ENCODE results near the gene MEMO1. TPM values are rescaled to one million over a fixed set of nuclear protein-coding genes. Genes with fewer than 3 reads are reported as not detected.
"Not testable (repeated sequence)": the region's sequence is repeated elsewhere in the genome, so short reads cannot be mapped to it uniquely, and the experiment has no call there.

The MEMO1 gene
- total and polyA plus RNA-seq, 2 of the 4 experiments (the other 2 are of a cell fraction): 23.7 to 49.7 TPM

- TF ChIP-seq RFX5 (IDR thresholded peaks at IDR 0.05; ENCODE audit: low read depth, low read length) (no peak), CTCF (conservative IDR thresholded peaks at IDR 0.05; ENCODE audit: low read depth, low read length) (no peak), BHLHE40 (IDR thresholded peaks at IDR 0.05; ENCODE audit: low read depth, low read length) (no peak), MXI1 (IDR thresholded peaks at IDR 0.05; ENCODE audit: borderline replicate concordance, low read depth, low read length) (no peak)
- BruUV-seq (replicated peaks): no TSS peak
- POLR2A ChIA-PET (ENCODE audit: unreplicated experiment): interaction anchor here (0.5 kb wide), 1 partner anchor 141 kb away, joined by 7 read pairs; no protein-coding TSS in a partner anchor
These were observed 108.9 kb downstream of the MEMO1 start for GRCh38 chr2:31901900-31902299.

DNA sequence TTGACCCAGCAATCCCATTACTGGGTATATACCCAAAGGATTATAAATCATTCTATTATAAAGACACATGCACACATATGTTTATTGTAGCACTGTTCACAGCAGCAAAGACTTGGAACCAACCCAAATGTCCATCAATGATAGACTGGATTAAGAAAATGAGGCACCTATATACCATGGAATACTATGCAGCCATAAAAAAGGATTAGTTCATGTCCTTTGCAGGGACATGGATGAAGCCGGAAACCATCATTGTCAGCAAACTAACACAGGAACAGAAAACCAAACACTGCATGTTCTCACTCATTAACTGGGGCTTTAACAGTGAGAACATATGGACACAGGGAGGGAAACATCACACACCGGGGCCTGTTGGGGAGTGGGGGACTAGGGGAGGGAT, 110.7 kb downstream of the MEMO1 start:
- H3K79me1 ChIP-seq (ENCODE audit: low read depth in 1 of 2, low read length in 2 of 2); CTCF ChIA-PET; H4K91ac ChIP-seq (ENCODE audit: insufficient read depth, low read depth, low read length); ATAC-seq (ENCODE audit: low read depth); H2BK5ac ChIP-seq (ENCODE audit: low read depth, low read length, poor library complexity, severe bottlenecking); POLR2A ChIA-PET (ENCODE audit: unreplicated experiment); H2AK5ac ChIP-seq (ENCODE audit: low read depth, low read length); H3K36me3 ChIP-seq (ENCODE audit: control insufficient read depth, insufficient read depth, low read length); H2BK120ac ChIP-seq (ENCODE audit: low read depth, low read length); H3K27me3 ChIP-seq (ENCODE audit: control insufficient read depth, insufficient read depth, low read length); H3K56ac ChIP-seq (ENCODE audit: extremely low read depth, insufficient read depth, low read length); H4K20me1 ChIP-seq (ENCODE audit: insufficient read depth, low read length); H3K4me3 ChIP-seq (ENCODE audit: insufficient read depth, low read depth, low read length); H3K23ac ChIP-seq (ENCODE audit: low read depth, low read length); H3K4me1 ChIP-seq (ENCODE audit: control insufficient read depth, insufficient read depth, low read length); in situ Hi-C loops (cut with MboI; ENCODE audit: low sequenced_read_pairs); H3K9ac ChIP-seq (ENCODE audit: low read depth, low read length); intact Hi-C loops (cut with micrococcal nuclease); H3K18ac ChIP-seq (ENCODE audit: low read depth, low read length); H2BK20ac ChIP-seq (ENCODE audit: low read depth, low read length); H4K5ac ChIP-seq (ENCODE audit: low read depth, low read length); BruUV-seq (replicated peaks); H3K9me1 ChIP-seq (ENCODE audit: insufficient read depth, low read length); H4K8ac ChIP-seq (ENCODE audit: low read depth in 2 of 2, low read length in 2 of 2); H3K14ac ChIP-seq (replicated peaks; ENCODE audit: low read depth, low read length); H3K4ac ChIP-seq (ENCODE audit: low read depth, low read length); H2AK9ac ChIP-seq (replicated peaks; ENCODE audit: low read depth, low read length, poor library complexity); dilution Hi-C loops (cut with HindIII; ENCODE audit: low sequenced_read_pairs, unreplicated experiment); DNase-seq; H3K9me3 ChIP-seq (ENCODE audit: control insufficient read depth, insufficient read depth, low read length); H2BK15ac ChIP-seq (ENCODE audit: low read depth, low read length); H3K4me2 ChIP-seq (ENCODE audit: low read depth, low read length); H3K27ac ChIP-seq (ENCODE audit: insufficient read depth, low read length); H2AFZ ChIP-seq (replicated peaks; ENCODE audit: low read length, poor library complexity): not testable (repeated sequence)
- no CpG with 5 or more reads among the region's 2 CpGs for whole genome bisulfite sequencing, 2 experiments (ENCODE audit: extremely low coverage in 2 of 2, insufficient read length in 1 of 2)

More at GRCh38 chr2:31901900-31902299, 108.9 kb downstream of the MEMO1 start:
- Histone ChIP-seq H2BK120ac (ENCODE audit: low read depth, low read length) (no peak overlapping the region), H3K9ac (ENCODE audit: low read depth, low read length) (no peak overlapping the region), H3K18ac (ENCODE audit: low read depth, low read length) (no peak overlapping the region), H4K20me1 (ENCODE audit: insufficient read depth, low read length) (no peaks in the 10 kb centered on the region; the same call in 1 of the 2 replicates), H3K79me1 (ENCODE audit: low read depth in 1 of 2, low read length in 2 of 2) (peaks cover 2 to 3% of the 10 kb centered on the region in 2 experiments; a peak in 2 of 4 replicates), H3K56ac (ENCODE audit: extremely low read depth, insufficient read depth, low read length) (no peak overlapping the region), H3K9me1 (ENCODE audit: insufficient read depth, low read length) (no peaks in the 10 kb centered on the region), H2BK20ac (ENCODE audit: low read depth, low read length) (no peak overlapping the region), H3K4ac (ENCODE audit: low read depth, low read length) (no peak overlapping the region), H4K8ac (ENCODE audit: low read depth in 2 of 2, low read length in 2 of 2) (no peak overlapping the region), H3K4me3 (ENCODE audit: insufficient read depth, low read depth, low read length) (no peak overlapping the region), H4K91ac (ENCODE audit: insufficient read depth, low read depth, low read length) (no peak overlapping the region), H2AK5ac (ENCODE audit: low read depth, low read length) (no peak overlapping the region), H3K23ac (ENCODE audit: low read depth, low read length) (no peak overlapping the region), H2BK5ac (ENCODE audit: low read depth, low read length, poor library complexity, severe bottlenecking) (no peak overlapping the region), H3K36me3 (ENCODE audit: control insufficient read depth, insufficient read depth, low read length) (peaks cover 8% of the 10 kb centered on the region; the same call in 1 of the 2 replicates), H2BK15ac (ENCODE audit: low read depth, low read length) (no peak overlapping the region), H2AK9ac (replicated peaks; ENCODE audit: low read depth, low read length, poor library complexity) (no peak overlapping the region), H3K27ac (ENCODE audit: insufficient read depth, low read length) (no peak overlapping the region), H3K9me3 (ENCODE audit: control insufficient read depth, insufficient read depth, low read length) (no peaks in the 10 kb centered on the region; the same call in 1 of the 2 replicates), H3K27me3 (ENCODE audit: control insufficient read depth, insufficient read depth, low read length) (no peaks in the 10 kb centered on the region), H3K14ac (replicated peaks; ENCODE audit: low read depth, low read length) (no peak overlapping the region), H3K4me1 (ENCODE audit: control insufficient read depth, insufficient read depth, low read length) (no peaks in the 10 kb centered on the region; the same call in 1 of the 2 replicates), H4K5ac (ENCODE audit: low read depth, low read length) (no peak overlapping the region), H2AFZ (replicated peaks; ENCODE audit: low read length, poor library complexity) (no peak overlapping the region), H3K4me2 (ENCODE audit: low read depth, low read length) (no peak overlapping the region)
- no peak for ATAC-seq (ENCODE audit: low read depth)
- intact Hi-C loops (cut with micrococcal nuclease) (no loop called here), dilution Hi-C loops (cut with HindIII; ENCODE audit: low sequenced_read_pairs, unreplicated experiment) (no loop called here), in situ Hi-C loops (cut with MboI; ENCODE audit: low sequenced_read_pairs) (no loop called here)
- WGBS, 2 experiments (ENCODE audit: extremely low coverage in 2 of 2, insufficient read length in 1 of 2): no CpG with 5 or more reads among the region's 2 CpGs
- no peak for DNase-seq
- CTCF ChIA-PET: no interaction called here

All from IMR-90 (cell line).